Gastroesophageal sphincter (tissue), 4 donors: ENCODE data around the gene LGALS9. TPM values are rescaled to one million over a fixed set of nuclear protein-coding genes. Genes with fewer than 3 reads are reported as not detected.
"Not testable (repeated sequence)": the region's sequence is repeated elsewhere in the genome, so short reads cannot be mapped to it uniquely, and the experiment has no call there.

ENCODE experiments used
- ATAC-seq: fragments of 150-250 bp; one replicate; pipeline ENCODE4 v1.9.1; 2016; ENCODE audit warnings: mild to moderate bottlenecking, moderate library complexity
- H3K27ac ChIP-seq, 4 donors: fragments of 200-600 bp; sonication (generic) in 3 of 4; 1 replicate in 3 of 4; 2 replicates in 1 of 4; pipeline ENCODE4 v1.5.1; 2016 to 2019
- H3K27me3 ChIP-seq: fragments of 200-600 bp; sonication (generic); one replicate; pipeline ENCODE4 v1.5.1; 2019
- H3K36me3 ChIP-seq, 2 donors: fragments of 200-600 bp; sonication (generic); one replicate each; pipeline ENCODE4 v1.5.1; 2019; ENCODE audit warnings: control low read depth in 1 of 2
- H3K4me1 ChIP-seq, 3 donors: fragments of 200-600 bp; sonication (generic); 1 replicate in 2 of 3; 2 replicates in 1 of 3; pipeline ENCODE4 v1.5.1; 2016 to 2019; ENCODE audit warnings: control low read depth in 2 of 3
- H3K4me3 ChIP-seq, 2 donors: fragments of 200-600 bp; sonication (generic); one replicate each; pipeline ENCODE4 v1.5.1; 2019; ENCODE audit warnings: mild to moderate bottlenecking in 1 of 2, moderate library complexity in 1 of 2
- H3K9me3 ChIP-seq, 3 donors: fragments of 200-600 bp; sonication (generic); one replicate each; pipeline ENCODE4 v1.5.1; 2017 to 2019; ENCODE audit warnings: control low read depth in 2 of 3
- EP300 ChIP-seq: sonication (generic); formaldehyde crosslinking; IDR thresholded peaks from one replicate; pipeline ENCODE4 v1.6.1; 2017; ENCODE audit warnings: antibody characterized with exemption, mild to moderate bottlenecking
- POLR2A ChIP-seq, 2 donors: fragments of 450-650 bp; IDR thresholded peaks; one replicate each; pipeline ENCODE4 v1.6.1; 2017; ENCODE audit warnings: antibody characterized with exemption in 2 of 2, mild to moderate bottlenecking in 2 of 2, moderate library complexity in 1 of 2
- POLR2AphosphoS5 ChIP-seq: sonication (generic); formaldehyde crosslinking; IDR thresholded peaks from one replicate; pipeline ENCODE4 v1.6.1; 2017; ENCODE audit warnings: antibody characterized with exemption
- WGBS, 2 donors: methylation state at CpG; one replicate each; pipeline ENCODE4 v1.1.5; 2018; ENCODE audit warnings: low coverage in 1 of 2; 5-methylcytosine and 5-hydroxymethylcytosine counted together
- total RNA-seq, 4 donors: library from RNA; depleted of rRNA; stranded (reverse); fragments of >200 nt; gene quantifications; one replicate each; pipeline ENCODE4 v1.1.0, GENCODE V29; 2016
- TF ChIP-seq, protein P1 (sequence below), 4 experiments: fragments of 200-600 bp in 2 of 4; fragments of 450-650 bp in 2 of 4; sonication (generic) in 1 of 4; IDR thresholded peaks; one replicate each; pipeline ENCODE4 v1.5.1; 2017 to 2019; ENCODE audit warnings: antibody characterized with exemption in 4 of 4, mild to moderate bottlenecking in 2 of 4, moderate library complexity in 2 of 4

Gene LGALS9
- total RNA-seq, 4 donors from 2014 or later = 8.7 to 62.0 (median 27.2) TPM

GRCh38 chr17:27669136-27669535, 38.1 kb downstream of the LGALS9 start:
- H3K9me3 ChIP-seq = no peaks in the 10 kb centered on the region
- TF ChIP-seq EP300 (no peak), POLR2A (IDR thresholded peaks at IDR 0.05) (no peak)
- H3K4me3 ChIP-seq = no peak overlapping the region
- no peaks in the 10 kb centered on the region for H3K36me3 ChIP-seq
- H3K27ac ChIP-seq = no peak overlapping the region
- no peak for ATAC-seq
- no peaks in the 10 kb centered on the region for H3K4me1 ChIP-seq
- 85% methylated on average over 5 of the region's 7 CpGs; no CpG with 5 or more reads in 1 of the 2 donors for WGBS, 2 donors
- no peaks in the 10 kb centered on the region for H3K27me3 ChIP-seq

- Histone ChIP-seq H3K27me3 (no peaks in the 10 kb centered on the region), H3K4me1 (no peaks in the 10 kb centered on the region), H3K9me3 (no peaks in the 10 kb centered on the region), H3K27ac (no peak overlapping the region), H3K36me3 (no peaks in the 10 kb centered on the region), H3K4me3 (no peak overlapping the region)
- TF ChIP-seq POLR2A (IDR thresholded peaks at IDR 0.05) (no peak), POLR2AphosphoS5 (no peak), EP300 (no peak)
- TF ChIP-seq, protein P1, sequence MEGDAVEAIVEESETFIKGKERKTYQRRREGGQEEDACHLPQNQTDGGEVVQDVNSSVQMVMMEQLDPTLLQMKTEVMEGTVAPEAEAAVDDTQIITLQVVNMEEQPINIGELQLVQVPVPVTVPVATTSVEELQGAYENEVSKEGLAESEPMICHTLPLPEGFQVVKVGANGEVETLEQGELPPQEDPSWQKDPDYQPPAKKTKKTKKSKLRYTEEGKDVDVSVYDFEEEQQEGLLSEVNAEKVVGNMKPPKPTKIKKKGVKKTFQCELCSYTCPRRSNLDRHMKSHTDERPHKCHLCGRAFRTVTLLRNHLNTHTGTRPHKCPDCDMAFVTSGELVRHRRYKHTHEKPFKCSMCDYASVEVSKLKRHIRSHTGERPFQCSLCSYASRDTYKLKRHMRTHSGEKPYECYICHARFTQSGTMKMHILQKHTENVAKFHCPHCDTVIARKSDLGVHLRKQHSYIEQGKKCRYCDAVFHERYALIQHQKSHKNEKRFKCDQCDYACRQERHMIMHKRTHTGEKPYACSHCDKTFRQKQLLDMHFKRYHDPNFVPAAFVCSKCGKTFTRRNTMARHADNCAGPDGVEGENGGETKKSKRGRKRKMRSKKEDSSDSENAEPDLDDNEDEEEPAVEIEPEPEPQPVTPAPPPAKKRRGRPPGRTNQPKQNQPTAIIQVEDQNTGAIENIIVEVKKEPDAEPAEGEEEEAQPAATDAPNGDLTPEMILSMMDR (IDR thresholded peaks at IDR 0.05) = no peak
- ATAC-seq = no peak
- 46% methylated on average over 4 of the region's 5 CpGs; no CpG with 5 or more reads in 1 of the 2 donors for WGBS, 2 donors
These were observed 38.9 kb downstream of the LGALS9 start for GRCh38 chr17:27669850-27670249.

DNA sequence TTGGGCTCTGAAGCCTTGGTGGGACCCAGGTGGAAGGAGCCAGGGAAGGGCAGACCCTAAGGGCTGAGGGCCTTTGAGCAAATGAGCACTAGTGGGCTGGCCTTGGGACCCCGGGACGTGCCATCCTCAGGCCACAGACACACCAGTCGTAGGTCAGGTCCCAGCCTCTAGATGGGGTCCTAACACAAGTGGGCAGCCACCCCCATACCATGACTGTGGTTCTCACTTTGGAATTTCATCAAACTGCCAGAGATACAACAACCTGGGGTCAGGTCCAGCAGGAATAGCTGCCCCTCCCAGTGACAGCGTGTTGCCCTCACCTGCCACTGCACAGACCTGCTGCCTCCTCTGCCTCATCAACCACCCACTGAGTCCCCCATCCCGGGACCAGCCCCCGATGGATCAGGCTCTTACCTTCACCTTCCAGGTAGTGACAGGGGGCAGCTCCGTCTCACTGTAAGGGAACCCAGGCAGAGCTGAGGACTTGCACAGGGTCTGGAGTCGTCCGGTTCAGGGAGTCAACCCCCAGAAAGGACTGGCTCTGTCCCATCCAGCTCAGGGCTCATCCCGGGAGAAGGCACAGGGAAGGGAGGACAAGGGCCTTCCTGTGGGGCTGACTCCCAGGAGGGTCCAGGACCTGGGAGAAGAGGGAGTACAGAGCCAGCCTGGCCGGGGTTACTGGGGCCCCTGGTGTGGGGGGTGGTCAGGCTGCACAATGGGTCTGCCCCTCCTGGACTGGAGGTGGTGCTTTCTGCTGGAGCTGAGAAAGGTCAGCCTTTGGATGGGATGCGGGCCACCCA, 40.0 kb downstream of the LGALS9 start:
- H3K27me3 ChIP-seq = no peaks in the 10 kb centered on the region
- H3K4me3 ChIP-seq = no peak overlapping the region
- 68 to 100% methylated on average over 1 to 2 of the region's 12 CpGs for WGBS, 2 donors
- H3K36me3 ChIP-seq = no peaks in the 10 kb centered on the region
- H3K4me1 ChIP-seq = no peaks in the 10 kb centered on the region
- no peak for TF ChIP-seq POLR2AphosphoS5
- no peak for TF ChIP-seq EP300
- TF ChIP-seq, protein P1 (IDR thresholded peaks at IDR 0.05) = no peak
- no peak for TF ChIP-seq POLR2A (IDR thresholded peaks at IDR 0.05)
- no peak for ATAC-seq
- no peaks in the 10 kb centered on the region for H3K9me3 ChIP-seq
- no peak overlapping the region for H3K27ac ChIP-seq

DNA sequence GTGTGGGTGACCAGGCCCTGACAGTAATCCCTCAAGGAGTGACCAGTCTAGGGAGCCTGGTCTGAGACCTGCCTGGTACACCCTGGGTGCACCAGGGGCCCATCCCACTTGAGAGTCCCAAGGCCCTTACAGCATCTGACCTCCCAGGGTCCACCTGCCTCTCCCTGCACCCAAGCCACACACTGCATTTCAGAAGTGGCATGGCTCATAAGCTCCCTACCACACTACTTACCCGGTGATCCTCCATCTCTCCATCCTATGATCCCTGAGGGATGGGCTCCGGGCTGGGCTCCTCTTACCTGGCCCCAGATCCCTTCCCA, 40.6 kb downstream of the LGALS9 start:
- Histone ChIP-seq H3K4me3 (no peak overlapping the region), H3K27me3 (peaks cover 5% of the 10 kb centered on the region), H3K36me3 (no peaks in the 10 kb centered on the region), H3K27ac (no peak overlapping the region), H3K4me1 (no peaks in the 10 kb centered on the region), H3K9me3 (no peaks in the 10 kb centered on the region)
- ATAC-seq = no peak
- WGBS, 2 donors = 100% methylated on average over 1 of the region's 2 CpGs; no CpG with 5 or more reads in 1 of the 2 donors
- no peak for TF ChIP-seq POLR2AphosphoS5
- TF ChIP-seq POLR2A (IDR thresholded peaks at IDR 0.05) = no peak
- no peak for TF ChIP-seq EP300
- TF ChIP-seq, protein P1 (IDR thresholded peaks at IDR 0.05) = no peak

GRCh38 chr17:27671977-27672480, 41.0 kb downstream of the LGALS9 start:
- 50% methylated on average over 3 of the region's 6 CpGs; no CpG with 5 or more reads in 1 of the 2 donors for WGBS, 2 donors
- H3K27ac ChIP-seq = not testable (repeated sequence)

DNA sequence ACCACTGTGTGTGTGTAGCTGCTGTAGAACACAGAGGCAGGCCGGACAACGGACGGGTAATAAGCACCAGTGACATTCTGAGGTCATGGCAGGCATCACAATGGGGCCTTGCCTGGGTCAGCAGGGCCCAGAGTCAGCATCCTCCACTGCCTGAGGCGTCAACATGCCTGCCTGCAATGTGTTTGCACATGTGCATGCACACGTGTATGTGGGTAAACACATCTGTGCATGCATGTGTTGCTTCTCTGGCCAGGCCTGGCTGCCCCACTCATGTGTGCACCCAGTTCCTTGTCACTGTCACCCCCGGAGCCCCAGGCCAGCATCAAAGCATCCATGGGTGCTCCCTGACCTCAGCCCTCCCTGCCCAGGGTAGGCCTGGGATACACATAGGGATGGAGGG, 43.3 kb downstream of the LGALS9 start:
- WGBS, 2 donors = 67 to 70% methylated on average over 1 to 4 of the region's 6 CpGs
- TF ChIP-seq, protein P1 (IDR thresholded peaks at IDR 0.05) = no peak
- TF ChIP-seq EP300 (no peak), POLR2A (IDR thresholded peaks at IDR 0.05) (no peak), POLR2AphosphoS5 (no peak)
- no peaks in the 10 kb centered on the region for H3K4me1 ChIP-seq
- peaks cover 7% of the 10 kb centered on the region for H3K27me3 ChIP-seq
- no peak for ATAC-seq
- no peak overlapping the region for H3K27ac ChIP-seq
- no peaks in the 10 kb centered on the region for H3K36me3 ChIP-seq
- no peaks in the 10 kb centered on the region for H3K9me3 ChIP-seq
- no peak overlapping the region for H3K4me3 ChIP-seq

More at GRCh38 chr17:27671977-27672480, 41.0 kb downstream of the LGALS9 start:
- not testable (repeated sequence) for H3K36me3 ChIP-seq, H3K4me3 ChIP-seq, H3K9me3 ChIP-seq, H3K4me1 ChIP-seq, ATAC-seq, H3K27me3 ChIP-seq
